GM12878 (cell line): ENCODE data around the gene CABLES1.

ENCODE experiments used
- ATF2 ChIP-seq: IDR thresholded peaks from 2 replicates; pipeline ENCODE4 v1.6.1; 2012; ENCODE audit warnings: low read length, inconsistent platforms
- BACH1 ChIP-seq: fragments of 450-650 bp; IDR thresholded peaks from 2 replicates; pipeline ENCODE4 v1.6.1; 2017; ENCODE audit warnings: mild to moderate bottlenecking, borderline replicate concordance
- CTCF ChIP-seq, 3 experiments: IDR thresholded peaks in 2 of 3; conservative IDR thresholded peaks in 1 of 3; 2 replicates each; pipeline ENCODE4 v1.5.1; 2011; ENCODE audit warnings: low read depth in 3 of 3, low read length in 3 of 3, mild to moderate bottlenecking in 3 of 3, control low read depth in 2 of 3, moderate library complexity in 2 of 3, inconsistent platforms in 1 of 3, mixed read lengths in 1 of 3; ENCODE audit not compliant: control insufficient read depth in 2 of 3, insufficient read depth in 1 of 3; ENCODE audit errors: extremely low read depth in 1 of 3
- EZH2 ChIP-seq: IDR thresholded peaks from 2 replicates; pipeline ENCODE4 v1.6.1; 2012; ENCODE audit warnings: low read depth, mild to moderate bottlenecking, control low read depth, inconsistent platforms, low read length, borderline replicate concordance; ENCODE audit not compliant: control insufficient read depth
- GABPA ChIP-seq: IDR thresholded peaks from 2 replicates; pipeline ENCODE4 v1.6.1; 2014; ENCODE audit warnings: antibody characterized with exemption, low read depth, mild to moderate bottlenecking, inconsistent platforms
- NFYB ChIP-seq: IDR thresholded peaks from 2 replicates; pipeline ENCODE4 v1.6.1; 2011; ENCODE audit warnings: low read depth, mild to moderate bottlenecking, low read length, improper control_type of control experiment, moderate library complexity; ENCODE audit not compliant: insufficient read depth
- SIN3A ChIP-seq: IDR thresholded peaks from 2 replicates; pipeline ENCODE4 v1.6.1; 2012; ENCODE audit warnings: low read depth, low read length, improper control_type of control experiment
- SMC3 ChIP-seq: IDR thresholded peaks from 2 replicates; pipeline ENCODE4 v1.6.1; 2011; ENCODE audit warnings: low read length, improper control_type of control experiment, borderline replicate concordance
- TCF12 ChIP-seq: IDR thresholded peaks from 2 replicates; pipeline ENCODE4 v1.6.1; 2011; ENCODE audit warnings: low read depth, mild to moderate bottlenecking, low read length
- USF2 ChIP-seq: IDR thresholded peaks from 2 replicates; pipeline ENCODE4 v1.6.1; 2011; ENCODE audit warnings: low read depth, low read length, improper control_type of control experiment, borderline replicate concordance
- ZNF274 ChIP-seq: IDR thresholded peaks from one replicate; pipeline ENCODE4 v1.8.0; 2011; ENCODE audit not compliant: insufficient read length, insufficient read depth
- ZNF687 ChIP-seq: fragments of 450-650 bp; IDR thresholded peaks from 2 replicates; pipeline ENCODE4 v1.6.1; 2017; ENCODE audit warnings: mild to moderate bottlenecking, moderate library complexity

GRCh38 chr18:23266717-23267446 is 131.6 kb downstream of the CABLES1 start:
- TF ChIP-seq CTCF (IDR thresholded peaks at IDR 0.05 in 2 of 3, conservative IDR thresholded peaks at IDR 0.05 in 1 of 3; ENCODE audit: control insufficient read depth in 2 of 3, extremely low read depth in 1 of 3, insufficient read depth in 1 of 3, low read depth in 3 of 3, low read length in 3 of 3) (no peak), NFYB (no peak), BACH1 (no peak; the same call in 1 of the 2 replicates), ATF2 (no peak), ZNF274 (no peak), ZNF687 (peak; percentile 63), TCF12 (no peak), GABPA (no peak), SMC3 (no peak), SIN3A (no peak), EZH2 (no peak), USF2 (no peak)
